Measurements from ENCODE around the gene HHAT.

DNA sequence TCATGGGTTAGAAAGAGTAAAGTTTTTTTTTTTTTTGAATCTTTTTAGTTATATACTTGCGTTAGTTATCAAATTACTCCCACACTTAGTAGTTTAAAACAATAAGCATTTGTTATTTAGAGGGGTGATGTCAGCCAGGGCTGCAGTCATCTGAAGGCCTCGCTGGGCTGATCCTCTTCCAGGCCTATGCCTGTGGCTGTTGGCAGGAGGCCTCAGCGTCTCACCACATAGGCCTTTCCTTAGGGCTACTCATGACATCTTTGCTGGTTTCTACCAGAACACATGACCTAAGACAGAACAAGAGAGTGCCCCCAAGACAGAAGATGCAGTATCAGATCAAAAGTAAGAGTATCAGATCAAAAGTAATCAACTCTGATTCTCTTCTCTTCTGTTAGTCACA is 167.4 kb downstream of the HHAT start:
- TF ChIP-seq GATA3 (IDR thresholded peaks at IDR 0.05; ENCODE audit: low read depth, low read length) (no peak), GATA2 (IDR thresholded peaks at IDR 0.05; ENCODE audit: low read depth, low read length) (no peak)

Measured in SH-SY5Y (cell line).